Liver (tissue), 3 donors: ENCODE results near the gene TACSTD2.
"Not testable (repeated sequence)": the region's sequence is repeated elsewhere in the genome, so short reads cannot be mapped to it uniquely, and the experiment has no call there.

Experiments used
- CTCF ChIP-seq: fragments of 150-350 bp; IDR thresholded peaks from 2 replicates; pipeline ENCODE4 v1.5.1; 2017; ENCODE audit warnings: improper control_type of control experiment, low read depth, low read length; ENCODE audit not compliant: missing input control
- EGR1 ChIP-seq, 2 donors: IDR thresholded peaks; 2 replicates each; pipeline ENCODE4 v1.6.1; 2016 to 2018; ENCODE audit warnings: antibody characterized with exemption in 2 of 2, low read depth in 2 of 2
- GABPA ChIP-seq, 2 donors: IDR thresholded peaks in 1 of 2; conservative IDR thresholded peaks in 1 of 2; 2 replicates each; pipeline ENCODE4 v1.6.1; 2016; ENCODE audit warnings: antibody characterized with exemption in 2 of 2, mild to moderate bottlenecking in 1 of 2, moderate library complexity in 1 of 2
- HNF4G ChIP-seq: IDR thresholded peaks from 2 replicates; pipeline ENCODE4 v1.6.1; 2016; ENCODE audit warnings: antibody characterized with exemption
- NR2F2 ChIP-seq: IDR thresholded peaks from 2 replicates; pipeline ENCODE4 v1.6.1; 2016; ENCODE audit warnings: antibody characterized with exemption
- RAD21 ChIP-seq, 2 donors: IDR thresholded peaks; 2 replicates each; pipeline ENCODE4 v1.6.1; 2016; ENCODE audit warnings: antibody characterized with exemption in 2 of 2, mild to moderate bottlenecking in 2 of 2
- REST ChIP-seq: IDR thresholded peaks from 2 replicates; pipeline ENCODE4 v1.6.1; 2016; ENCODE audit warnings: antibody characterized with exemption, mild to moderate bottlenecking
- TAF1 ChIP-seq: conservative IDR thresholded peaks from 2 replicates; pipeline ENCODE4 v1.6.1; 2016; ENCODE audit warnings: antibody characterized with exemption, mild to moderate bottlenecking
- ZBTB33 ChIP-seq: IDR thresholded peaks from 2 replicates; pipeline ENCODE4 v1.6.1; 2016; ENCODE audit warnings: antibody characterized with exemption
- donor health status: healthy.
- donor health status: healthy.

GRCh38 chr1:58582143-58582542, 5.1 kb upstream of the TACSTD2 start:
- not testable (repeated sequence) for TF ChIP-seq CTCF; REST; RAD21 (IDR thresholded peaks at IDR 0.05); GABPA (IDR thresholded peaks at IDR 0.05 in 1 of 2, conservative IDR thresholded peaks at IDR 0.05 in 1 of 2); TAF1; ZBTB33; NR2F2; HNF4G; EGR1 (IDR thresholded peaks at IDR 0.05; ENCODE audit: low read depth in 2 of 2)
